ENCODE data around the gene HNRNPLL. TPM values are rescaled to one million over a fixed set of nuclear protein-coding genes. Genes with fewer than 3 reads are reported as not detected.

HNRNPLL gene
- total and polyA plus RNA-seq, 4 donors: 7.7 to 18.3 (median 13.1) TPM

GRCh38 chr2:38584881-38585280, 17.8 kb downstream of the HNRNPLL start:
- Histone ChIP-seq H3K4me3 (ENCODE audit: low read depth in 1 of 3, low read length in 3 of 3) (no peak overlapping the region), H3K4me1 (ENCODE audit: control insufficient read depth in 4 of 4, insufficient read depth in 4 of 4, low read length in 3 of 4) (peaks cover 0 to 2% (median 0%) of the 10 kb centered on the region in 4 donors), H3K27ac (ENCODE audit: low read depth in 1 of 2, low read length in 2 of 2) (no peak overlapping the region), H3K27me3 (ENCODE audit: control insufficient read depth in 4 of 4, insufficient read depth in 4 of 4, low read length in 3 of 4) (no peaks in the 10 kb centered on the region), H3K36me3 (ENCODE audit: control insufficient read depth in 4 of 4, insufficient read depth in 3 of 4, low read depth in 1 of 4, low read length in 3 of 4) (peaks cover 0 to 11% (median 1%) of the 10 kb centered on the region in 4 donors), H3K9me3 (ENCODE audit: control insufficient read depth in 4 of 4, low read length in 3 of 4) (no peaks in the 10 kb centered on the region), H3K9ac (ENCODE audit: low read depth in 1 of 2, low read length in 2 of 2) (no peak overlapping the region)
- no peak for DNase-seq (ENCODE audit: low spot score)
- TF ChIP-seq TAF1 (conservative IDR thresholded peaks at IDR 0.05) (no peak), JUND (IDR thresholded peaks at IDR 0.05) (no peak), YY1 (IDR thresholded peaks at IDR 0.05) (no peak), ATF3 (IDR thresholded peaks at IDR 0.05) (no peak), EGR1 (IDR thresholded peaks at IDR 0.05; ENCODE audit: low read depth in 2 of 2) (no peak), CTCF (IDR thresholded peaks at IDR 0.05; ENCODE audit: low read depth, low read length, missing input control) (no peak), HNF4A (conservative IDR thresholded peaks at IDR 0.05) (no peak), SP1 (IDR thresholded peaks at IDR 0.05) (no peak), GABPA (IDR thresholded peaks at IDR 0.05 in 1 of 2, conservative IDR thresholded peaks at IDR 0.05 in 1 of 2) (no peak), MAX (IDR thresholded peaks at IDR 0.05) (no peak), FOXA2 (IDR thresholded peaks at IDR 0.05) (no peak)
- TF ChIP-seq, protein P1, sequence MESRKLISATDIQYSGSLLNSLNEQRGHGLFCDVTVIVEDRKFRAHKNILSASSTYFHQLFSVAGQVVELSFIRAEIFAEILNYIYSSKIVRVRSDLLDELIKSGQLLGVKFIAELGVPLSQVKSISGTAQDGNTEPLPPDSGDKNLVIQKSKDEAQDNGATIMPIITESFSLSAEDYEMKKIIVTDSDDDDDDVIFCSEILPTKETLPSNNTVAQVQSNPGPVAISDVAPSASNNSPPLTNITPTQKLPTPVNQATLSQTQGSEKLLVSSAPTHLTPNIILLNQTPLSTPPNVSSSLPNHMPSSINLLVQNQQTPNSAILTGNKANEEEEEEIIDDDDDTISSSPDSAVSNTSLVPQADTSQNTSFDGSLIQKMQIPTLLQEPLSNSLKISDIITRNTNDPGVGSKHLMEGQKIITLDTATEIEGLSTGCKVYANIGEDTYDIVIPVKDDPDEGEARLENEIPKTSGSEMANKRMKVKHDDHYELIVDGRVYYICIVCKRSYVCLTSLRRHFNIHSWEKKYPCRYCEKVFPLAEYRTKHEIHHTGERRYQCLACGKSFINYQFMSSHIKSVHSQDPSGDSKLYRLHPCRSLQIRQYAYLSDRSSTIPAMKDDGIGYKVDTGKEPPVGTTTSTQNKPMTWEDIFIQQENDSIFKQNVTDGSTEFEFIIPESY (IDR thresholded peaks at IDR 0.05): no peak
- TF ChIP-seq, protein P2, sequence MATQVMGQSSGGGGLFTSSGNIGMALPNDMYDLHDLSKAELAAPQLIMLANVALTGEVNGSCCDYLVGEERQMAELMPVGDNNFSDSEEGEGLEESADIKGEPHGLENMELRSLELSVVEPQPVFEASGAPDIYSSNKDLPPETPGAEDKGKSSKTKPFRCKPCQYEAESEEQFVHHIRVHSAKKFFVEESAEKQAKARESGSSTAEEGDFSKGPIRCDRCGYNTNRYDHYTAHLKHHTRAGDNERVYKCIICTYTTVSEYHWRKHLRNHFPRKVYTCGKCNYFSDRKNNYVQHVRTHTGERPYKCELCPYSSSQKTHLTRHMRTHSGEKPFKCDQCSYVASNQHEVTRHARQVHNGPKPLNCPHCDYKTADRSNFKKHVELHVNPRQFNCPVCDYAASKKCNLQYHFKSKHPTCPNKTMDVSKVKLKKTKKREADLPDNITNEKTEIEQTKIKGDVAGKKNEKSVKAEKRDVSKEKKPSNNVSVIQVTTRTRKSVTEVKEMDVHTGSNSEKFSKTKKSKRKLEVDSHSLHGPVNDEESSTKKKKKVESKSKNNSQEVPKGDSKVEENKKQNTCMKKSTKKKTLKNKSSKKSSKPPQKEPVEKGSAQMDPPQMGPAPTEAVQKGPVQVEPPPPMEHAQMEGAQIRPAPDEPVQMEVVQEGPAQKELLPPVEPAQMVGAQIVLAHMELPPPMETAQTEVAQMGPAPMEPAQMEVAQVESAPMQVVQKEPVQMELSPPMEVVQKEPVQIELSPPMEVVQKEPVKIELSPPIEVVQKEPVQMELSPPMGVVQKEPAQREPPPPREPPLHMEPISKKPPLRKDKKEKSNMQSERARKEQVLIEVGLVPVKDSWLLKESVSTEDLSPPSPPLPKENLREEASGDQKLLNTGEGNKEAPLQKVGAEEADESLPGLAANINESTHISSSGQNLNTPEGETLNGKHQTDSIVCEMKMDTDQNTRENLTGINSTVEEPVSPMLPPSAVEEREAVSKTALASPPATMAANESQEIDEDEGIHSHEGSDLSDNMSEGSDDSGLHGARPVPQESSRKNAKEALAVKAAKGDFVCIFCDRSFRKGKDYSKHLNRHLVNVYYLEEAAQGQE (IDR thresholded peaks at IDR 0.05): no peak
- 97% methylated on average over 1 of the region's 1 CpG for WGBS

GRCh38 chr2:38583994-38584393, 18.7 kb downstream of the HNRNPLL start:
- H3K36me3 ChIP-seq (ENCODE audit: control insufficient read depth in 4 of 4, insufficient read depth in 3 of 4, low read depth in 1 of 4, low read length in 3 of 4): peaks cover 0 to 11% (median 1%) of the 10 kb centered on the region in 4 donors
- no peak overlapping the region for H3K27ac ChIP-seq (ENCODE audit: low read depth in 1 of 2, low read length in 2 of 2)
- no peaks in the 10 kb centered on the region for H3K27me3 ChIP-seq (ENCODE audit: control insufficient read depth in 4 of 4, insufficient read depth in 4 of 4, low read length in 3 of 4)
- no peaks in the 10 kb centered on the region for H3K9me3 ChIP-seq (ENCODE audit: control insufficient read depth in 4 of 4, low read length in 3 of 4)
- no peak overlapping the region for H3K4me3 ChIP-seq (ENCODE audit: low read depth in 1 of 3, low read length in 3 of 3)
- H3K9ac ChIP-seq (ENCODE audit: low read depth in 1 of 2, low read length in 2 of 2): no peak overlapping the region
- 95% methylated on average over 5 of the region's 5 CpGs for WGBS
- peaks cover 0 to 2% (median 0%) of the 10 kb centered on the region in 4 donors for H3K4me1 ChIP-seq (ENCODE audit: control insufficient read depth in 4 of 4, insufficient read depth in 4 of 4, low read length in 3 of 4)
- no peak for DNase-seq (ENCODE audit: low spot score)
- TF ChIP-seq, protein P1 (IDR thresholded peaks at IDR 0.05): no peak
- TF ChIP-seq GABPA (IDR thresholded peaks at IDR 0.05 in 1 of 2, conservative IDR thresholded peaks at IDR 0.05 in 1 of 2) (no peak), NR2F2 (IDR thresholded peaks at IDR 0.05) (no peak), YY1 (IDR thresholded peaks at IDR 0.05) (no peak), SP1 (IDR thresholded peaks at IDR 0.05) (no peak), ATF3 (IDR thresholded peaks at IDR 0.05) (no peak), TAF1 (conservative IDR thresholded peaks at IDR 0.05) (no peak), CTCF (IDR thresholded peaks at IDR 0.05; ENCODE audit: low read depth, low read length, missing input control) (no peak), MAX (IDR thresholded peaks at IDR 0.05) (no peak), HNF4G (IDR thresholded peaks at IDR 0.05) (no peak), HNF4A (conservative IDR thresholded peaks at IDR 0.05) (no peak), EGR1 (IDR thresholded peaks at IDR 0.05; ENCODE audit: low read depth in 2 of 2) (no peak), JUND (IDR thresholded peaks at IDR 0.05) (no peak), RXRA (IDR thresholded peaks at IDR 0.05) (no peak), RAD21 (IDR thresholded peaks at IDR 0.05) (no peak)

Measured in liver (tissue), 9 donors.